HEK293T (cell line): Measurements from ENCODE around the gene TBCE.

Source experiments
- CTCF ChIA-PET: fragments of 350-600 bp; formaldehyde crosslinking; extraction: SDS; loops from one replicate; lab custom pipeline; 2021; ENCODE audit warnings: antibody characterized with exemption, inconsistent platforms; lab: Yijun Ruan, JAX
- POLR2A ChIA-PET: fragments of 350-600 bp; formaldehyde crosslinking; extraction: SDS; loops from one replicate; lab custom pipeline; 2020; ENCODE audit warnings: antibody characterized with exemption, inconsistent platforms; lab: Yijun Ruan, JAX
- DNase-seq: peaks from one replicate; pipeline ENCODE4 v3.0.0; 2012; ENCODE audit warnings: mixed read lengths; ENCODE audit errors: extremely low spot score
- ARNT ChIP-seq: fragments of 450-650 bp; IDR thresholded peaks from 2 replicates; pipeline ENCODE4 v1.6.1; 2017; ENCODE audit warnings: mild to moderate bottlenecking
- BHLHE40 ChIP-seq: fragments of 450-650 bp; IDR thresholded peaks from 2 replicates; pipeline ENCODE4 v1.6.1; 2016; ENCODE audit warnings: mild to moderate bottlenecking, moderate library complexity, borderline replicate concordance
- CTBP1 ChIP-seq: fragments of 450-650 bp; IDR thresholded peaks from 2 replicates; pipeline ENCODE4 v1.6.1; 2016; ENCODE audit warnings: borderline replicate concordance
- ELF4 ChIP-seq: fragments of 450-650 bp; IDR thresholded peaks from 2 replicates; pipeline ENCODE4 v1.6.1; 2017; ENCODE audit warnings: antibody characterized with exemption
- FOXA1 ChIP-seq: fragments of 450-650 bp; IDR thresholded peaks from 2 replicates; pipeline ENCODE4 v1.6.1; 2016; ENCODE audit warnings: mild to moderate bottlenecking
- FOXK2 ChIP-seq: fragments of 450-650 bp; IDR thresholded peaks from 2 replicates; pipeline ENCODE4 v1.6.1; 2016; ENCODE audit warnings: mild to moderate bottlenecking
- FOXM1 ChIP-seq: fragments of 450-650 bp; IDR thresholded peaks from 2 replicates; pipeline ENCODE4 v1.6.1; 2017; ENCODE audit warnings: mild to moderate bottlenecking, borderline replicate concordance
- HDGF ChIP-seq: fragments of 450-650 bp; IDR thresholded peaks from 2 replicates; pipeline ENCODE4 v1.6.1; 2017; ENCODE audit warnings: antibody characterized with exemption, borderline replicate concordance
- L3MBTL2 ChIP-seq: fragments of 450-650 bp; conservative IDR thresholded peaks from 2 replicates; pipeline ENCODE4 v1.6.1; 2016; ENCODE audit warnings: mild to moderate bottlenecking
- LEF1 ChIP-seq: fragments of 450-650 bp; IDR thresholded peaks from 2 replicates; pipeline ENCODE4 v1.6.1; 2017; ENCODE audit warnings: mild to moderate bottlenecking, borderline replicate concordance
- NFRKB ChIP-seq: fragments of 450-650 bp; IDR thresholded peaks from 2 replicates; pipeline ENCODE4 v1.6.1; 2016; ENCODE audit warnings: mild to moderate bottlenecking, moderate library complexity
- PKNOX1 ChIP-seq: fragments of 450-650 bp; IDR thresholded peaks from 2 replicates; pipeline ENCODE4 v1.6.1; 2016
- SP1 ChIP-seq: fragments of 450-650 bp; IDR thresholded peaks from 2 replicates; pipeline ENCODE4 v1.6.1; 2017
- SUZ12 ChIP-seq: fragments of 450-650 bp; IDR thresholded peaks from 2 replicates; pipeline ENCODE4 v1.6.1; 2016; ENCODE audit warnings: mild to moderate bottlenecking
- TARDBP ChIP-seq: fragments of 450-650 bp; IDR thresholded peaks from 2 replicates; pipeline ENCODE4 v1.6.1; 2016
- ZNF384 ChIP-seq: fragments of 450-650 bp; IDR thresholded peaks from 2 replicates; pipeline ENCODE4 v1.6.1; 2016

The TBCE gene

GRCh38 chr1:235330918-235331285 is 36.3 kb upstream of the TBCE start:
- POLR2A ChIA-PET = interaction anchor here (2.0 kb wide), 1 partner anchor 36 kb away, joined by 7 read pairs; the partner anchor contains the start of gene TBCE
- TF ChIP-seq ZNF384 (peak; percentile 38; the same call in 1 of the 2 replicates), PKNOX1 (no peak)
- DNase-seq = no peak
- CTCF ChIA-PET = interaction anchor here (1.6 kb wide), 1 partner anchor 85 kb away, joined by 10 read pairs; no protein-coding TSS in a partner anchor

- DNase-seq = no peak
- ChIA-PET POLR2A (interaction anchor here (2.0 kb wide), 1 partner anchor 36 kb away, joined by 7 read pairs; the partner anchor contains the start of gene TBCE), CTCF (interaction anchor here (1.6 kb wide), 1 partner anchor 85 kb away, joined by 10 read pairs; no protein-coding TSS in a partner anchor)
- TF ChIP-seq FOXA1 (no peak), ARNT (no peak), HDGF (no peak), LEF1 (no peak), NFRKB (no peak), CTBP1 (no peak), ZNF384 (no peak), FOXK2 (no peak), L3MBTL2 (no peak)
Observed at GRCh38 chr1:235331401-235331800, 35.8 kb upstream of the TBCE start.

- no peak for TF ChIP-seq FOXK2
- no peak for TF ChIP-seq NFRKB
- TF ChIP-seq TARDBP = no peak
- TF ChIP-seq L3MBTL2 = no peak
- no peak for DNase-seq
- CTCF ChIA-PET = no interaction called here
- POLR2A ChIA-PET = interaction anchor here (1.0 kb wide), 1 partner anchor 31 kb away, joined by 3 read pairs; the partner anchor contains the start of gene TBCE
Observed at GRCh38 chr1:235336903-235337302, 30.3 kb upstream of the TBCE start.

- ChIA-PET CTCF (no interaction called here), POLR2A (interaction anchor here (2.7 kb wide), 1 partner anchor 11 kb away, joined by 10 read pairs; the partner anchor contains the start of genes ARID4B and GGPS1)
- TF ChIP-seq TARDBP (no peak), NFRKB (no peak), SP1 (no peak), ELF4 (no peak)
- DNase-seq = no peak
Observed at GRCh38 chr1:235339746-235340145, 27.5 kb upstream of the TBCE start.

- no peak for DNase-seq
- no peak for TF ChIP-seq PKNOX1
- TF ChIP-seq FOXM1 = no peak
- ChIA-PET POLR2A (interaction anchor here (1.3 to 1.5 kb wide), 2 partner anchors 12 to 26 kb away, joined by 4 to 6 read pairs; partner anchors contain the start of genes GGPS1 and TBCE), CTCF (interaction anchor here (1.2 kb wide), 1 partner anchor 74 kb away, joined by 3 read pairs; no protein-coding TSS in a partner anchor)
Observed at GRCh38 chr1:235341334-235341733, 25.9 kb upstream of the TBCE start.

GRCh38 chr1:235342039-235342438 is 25.2 kb upstream of the TBCE start:
- no peak for DNase-seq
- ChIA-PET CTCF (interaction anchor here (1.2 kb wide), 1 partner anchor 73 kb away, joined by 3 read pairs; no protein-coding TSS in a partner anchor), POLR2A (interaction anchor here (1.5 to 1.6 kb wide), 2 partner anchors 13 to 25 kb away, joined by 6 to 7 read pairs; partner anchors contain the start of genes GGPS1 and TBCE)
- no peak for TF ChIP-seq CTBP1
- TF ChIP-seq L3MBTL2 = no peak
- TF ChIP-seq BHLHE40 = no peak
- TF ChIP-seq NFRKB = no peak
- TF ChIP-seq TARDBP = no peak
- TF ChIP-seq ARNT = no peak
- TF ChIP-seq PKNOX1 = no peak
- no peak for TF ChIP-seq SUZ12
- no peak for TF ChIP-seq HDGF
- TF ChIP-seq FOXK2 = no peak
- no peak for TF ChIP-seq LEF1
- no peak for TF ChIP-seq FOXA1
- no peak for TF ChIP-seq SP1
- TF ChIP-seq ZNF384 = no peak
- no peak for TF ChIP-seq FOXM1
- no peak for TF ChIP-seq ELF4

- CTCF ChIA-PET = no interaction called here
- TF ChIP-seq ELF4 (no peak), SP1 (no peak), FOXM1 (no peak), ARNT (no peak), SUZ12 (no peak), ZNF384 (no peak), BHLHE40 (no peak), FOXA1 (no peak), FOXK2 (no peak), TARDBP (no peak), L3MBTL2 (no peak), CTBP1 (no peak)
- no peak for DNase-seq
- POLR2A ChIA-PET = interaction anchor here (1.6 kb wide), 1 partner anchor 25 kb away, joined by 7 read pairs; the partner anchor contains the start of gene TBCE
Observed at GRCh38 chr1:235342471-235342870, 24.8 kb upstream of the TBCE start.
